GM12864 (cell line): Measurements from ENCODE around the gene SMPD3.

ENCODE experiments used
- DNase-seq: peaks from one replicate; pipeline ENCODE4 v3.0.0-alpha.2; 2011; ENCODE audit warnings: low read depth
- H3K4me3 ChIP-seq: 2 replicates; pipeline ENCODE4 v1.5.1; 2011; ENCODE audit warnings: mild to moderate bottlenecking, low read depth, low read length, control low read depth
- CTCF ChIP-seq: IDR thresholded peaks from 2 replicates; pipeline ENCODE4 v1.5.1; 2011; ENCODE audit warnings: low read depth, mild to moderate bottlenecking, moderate library complexity, low read length, control low read depth, inconsistent platforms; ENCODE audit errors: missing control alignments

The SMPD3 gene

GRCh38 chr16:68458551-68458950, 10.2 kb upstream of the SMPD3 start:
- no peak for TF ChIP-seq CTCF
- DNase-seq: no peak

GRCh38 chr16:68458101-68458500, 9.8 kb upstream of the SMPD3 start:
- no peak for DNase-seq
- no peak for TF ChIP-seq CTCF
- H3K4me3 ChIP-seq: no peak overlapping the region

More at GRCh38 chr16:68458551-68458950, 10.2 kb upstream of the SMPD3 start:
- H3K4me3 ChIP-seq: no peak overlapping the region

GRCh38 chr16:68455631-68456030, 7.3 kb upstream of the SMPD3 start:
- H3K4me3 ChIP-seq: no peak overlapping the region
- DNase-seq: no peak
- no peak for TF ChIP-seq CTCF

- no peak overlapping the region for H3K4me3 ChIP-seq
- no peak for DNase-seq
- TF ChIP-seq CTCF: no peak
These were observed 6.7 kb upstream of the SMPD3 start for GRCh38 chr16:68454920-68455435.

GRCh38 chr16:68453816-68454215, 5.5 kb upstream of the SMPD3 start:
- DNase-seq: no peak
- TF ChIP-seq CTCF: no peak
- no peak overlapping the region for H3K4me3 ChIP-seq

- TF ChIP-seq CTCF: no peak
- no peak overlapping the region for H3K4me3 ChIP-seq
- DNase-seq: no peak
These were observed 3.9 kb upstream of the SMPD3 start for GRCh38 chr16:68452176-68452575.

- DNase-seq: no peak
- no peak for TF ChIP-seq CTCF
- H3K4me3 ChIP-seq: no peak overlapping the region
These were observed 3.4 kb upstream of the SMPD3 start for GRCh38 chr16:68451676-68452075.
